NCI-H2227 treated with DMSO at 0.1 percent for 48 hours (cell line): ENCODE data around the gene CHCHD6.
A peak's percentile ranks its signal among the peaks of the same experiment; 100 is the strongest.

Experiments used
- DNase-seq: peaks from one replicate; lab custom pipeline; 2025; lab: John Stamatoyannopoulos, UW

CHCHD6 gene

DNA sequence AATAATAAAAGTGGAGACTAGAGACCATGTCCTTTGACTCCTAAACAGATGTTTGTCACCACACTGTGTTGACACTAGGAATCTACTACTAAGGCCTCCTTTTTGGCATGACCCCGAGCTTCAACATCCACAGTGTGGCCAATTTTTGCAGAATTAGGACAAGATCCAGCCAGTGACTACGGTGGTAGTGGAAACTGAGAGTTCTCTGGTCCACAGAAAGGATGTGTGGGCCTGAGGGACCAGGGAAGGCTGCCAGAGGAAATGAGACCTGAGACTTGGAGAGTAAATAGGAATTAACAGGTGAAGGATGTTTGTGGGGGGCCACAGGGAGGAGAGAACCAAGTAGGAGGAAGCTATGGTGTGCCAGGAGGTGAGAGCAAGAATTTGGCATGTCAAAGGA, 122.7 kb downstream of the CHCHD6 start:
- no peak for DNase-seq

DNA sequence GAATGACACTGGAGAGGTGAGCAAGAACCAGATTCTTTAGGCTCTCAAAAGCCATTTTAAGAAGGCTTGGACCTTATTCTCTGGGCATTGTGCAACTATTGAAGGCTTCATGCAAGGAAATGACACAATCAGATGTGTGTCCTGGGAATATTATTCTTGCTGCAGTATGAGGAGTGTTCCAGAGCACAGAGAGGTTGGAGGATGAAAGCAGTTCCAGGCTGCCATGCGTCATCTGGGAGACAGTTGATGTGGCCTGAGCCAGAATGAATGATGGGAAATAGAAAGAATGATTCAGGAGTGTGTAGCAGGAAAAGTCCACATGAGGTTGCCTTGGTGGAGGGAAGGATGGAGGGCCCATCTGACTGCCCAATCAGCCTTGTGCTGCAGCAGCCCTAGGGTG, 123.1 kb downstream of the CHCHD6 start:
- DNase-seq = no peak

GRCh38 chr3:126828306-126828705, 124.3 kb downstream of the CHCHD6 start:
- no peak for DNase-seq

DNA sequence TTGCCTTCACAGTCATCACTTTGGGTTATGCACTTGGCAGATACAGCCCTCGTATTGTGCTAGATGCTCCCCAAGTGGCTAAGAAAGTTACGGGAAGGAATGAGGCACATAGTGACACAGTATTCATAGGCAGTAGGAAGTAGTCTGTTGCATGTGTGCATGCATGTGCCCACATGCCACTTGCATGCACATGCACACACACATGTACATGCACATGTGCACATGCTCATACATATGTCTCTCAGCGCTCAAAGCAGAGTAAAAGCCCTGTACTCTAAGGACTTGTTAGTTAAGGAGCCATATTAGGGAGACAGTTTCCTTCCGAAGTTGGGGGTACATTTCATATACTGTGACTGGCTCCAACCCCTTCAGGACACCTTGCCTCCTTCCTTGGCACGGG, 128.9 kb downstream of the CHCHD6 start:
- no peak for DNase-seq

DNA sequence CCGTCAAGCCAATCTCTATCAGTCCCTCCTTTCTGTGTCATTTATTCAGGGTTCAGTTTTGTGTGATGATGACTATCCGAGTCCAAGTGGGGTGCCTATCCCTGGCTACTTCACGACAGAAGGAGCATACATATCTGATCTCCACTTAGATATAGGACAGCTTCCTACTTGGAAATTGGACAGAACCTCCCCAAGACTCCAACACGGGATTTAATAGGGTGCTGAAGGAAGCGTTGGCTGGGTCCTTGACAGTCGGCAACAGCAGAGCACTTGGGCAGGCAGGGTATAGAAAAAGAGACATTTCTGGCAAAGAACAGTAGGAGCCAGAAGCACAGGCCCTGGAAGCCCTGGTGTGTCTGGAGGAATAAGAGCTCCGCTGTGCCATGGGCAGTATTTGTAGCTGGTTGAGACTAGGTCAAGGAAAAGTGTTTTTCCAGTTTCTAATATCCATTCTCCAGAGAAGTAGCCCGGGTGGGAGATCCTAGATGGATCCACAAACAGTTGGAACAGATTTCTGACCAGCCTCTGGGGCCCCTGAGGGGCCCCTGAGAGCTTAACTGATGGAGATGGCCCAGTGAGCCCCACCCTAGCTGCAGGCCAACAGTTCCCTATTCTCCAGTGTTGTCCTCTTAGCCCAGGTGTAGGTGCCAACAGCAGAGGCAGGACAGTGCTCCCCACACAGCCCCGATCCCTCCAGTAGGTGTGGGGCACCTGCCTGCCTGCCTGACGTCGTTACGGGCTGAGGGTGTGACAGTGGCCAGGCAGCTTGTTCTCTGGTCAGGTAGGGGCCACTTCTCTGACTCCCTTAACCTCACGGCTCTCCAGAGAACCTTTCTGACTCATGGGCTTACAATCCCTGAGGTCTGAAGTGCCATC, 130.8 kb downstream of the CHCHD6 start:
- DNase-seq = no peak

DNA sequence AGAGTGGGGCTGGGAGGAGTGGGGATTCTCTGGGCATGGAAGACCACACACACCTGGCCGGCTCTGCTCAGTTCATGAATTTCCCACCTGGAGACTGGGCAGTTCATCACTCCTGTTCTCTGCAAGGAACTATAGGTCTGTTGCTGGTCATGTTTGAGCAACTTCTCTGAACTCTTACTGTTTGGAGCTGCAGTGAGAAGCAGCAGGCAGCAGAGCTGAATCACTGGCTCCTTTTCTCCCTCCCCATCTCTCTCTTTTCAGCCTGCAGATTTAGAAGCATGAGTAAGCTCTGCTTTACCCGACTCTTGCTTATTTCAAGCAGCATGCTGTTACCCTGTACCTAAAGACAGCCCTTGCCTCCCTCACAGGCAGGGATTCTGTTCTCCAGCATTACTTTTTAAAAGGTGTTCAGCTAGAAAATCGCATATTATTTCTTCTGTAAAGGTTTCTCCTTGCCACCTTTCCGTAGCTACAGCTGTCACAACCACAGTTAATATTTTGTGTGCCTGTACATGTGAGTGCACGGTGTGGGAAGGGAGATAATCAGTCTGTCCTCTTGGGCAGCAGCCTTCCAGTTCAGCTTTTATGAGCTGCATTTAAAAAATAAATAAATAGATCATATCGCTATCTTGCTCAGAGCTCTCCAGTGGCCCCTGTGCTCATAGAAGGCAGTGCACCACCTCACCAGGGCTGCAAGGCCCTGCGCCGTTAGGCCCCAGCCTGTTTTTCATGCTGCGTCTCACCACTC, 131.6 kb downstream of the CHCHD6 start:
- DNase-seq = no peak

DNA sequence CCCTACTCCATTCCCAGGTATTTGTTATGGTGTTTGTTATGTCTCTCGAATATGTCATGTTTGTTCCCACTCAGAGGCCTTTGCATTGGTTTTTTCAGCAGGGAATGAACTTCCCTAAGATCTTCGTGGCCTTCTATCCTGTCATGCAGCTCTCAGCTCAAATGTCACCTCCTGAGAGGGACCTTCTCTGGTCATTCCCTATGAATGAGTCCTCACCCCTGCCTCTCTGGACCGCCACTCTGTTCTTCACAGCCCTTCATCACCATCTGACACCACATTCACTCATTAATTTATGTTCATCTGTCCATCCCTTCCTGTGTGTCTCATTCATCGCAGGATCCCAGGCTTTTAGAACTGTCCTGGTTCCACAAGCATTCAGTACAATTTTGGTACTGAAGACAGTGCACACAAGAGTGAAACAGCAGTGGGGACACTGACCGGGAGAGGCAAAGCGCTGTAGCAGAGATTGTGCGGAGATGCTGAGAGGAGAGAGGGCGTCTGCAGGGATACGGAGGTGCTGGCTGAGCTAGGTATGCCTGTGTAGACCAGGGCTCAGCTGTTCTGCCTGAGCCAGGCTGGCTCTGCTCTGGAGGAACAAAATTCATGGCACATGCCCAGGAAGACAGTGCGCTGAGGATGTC, 132.3 kb downstream of the CHCHD6 start:
- DNase-seq = no peak

GRCh38 chr3:126837773-126838172, 133.7 kb downstream of the CHCHD6 start:
- DNase-seq = no peak

- DNase-seq = peak; percentile 15
Observed at GRCh38 chr3:126845920-126846715, 142.1 kb downstream of the CHCHD6 start.

- DNase-seq = no peak
Observed at GRCh38 chr3:126847061-126847460, 143.0 kb downstream of the CHCHD6 start.

DNA sequence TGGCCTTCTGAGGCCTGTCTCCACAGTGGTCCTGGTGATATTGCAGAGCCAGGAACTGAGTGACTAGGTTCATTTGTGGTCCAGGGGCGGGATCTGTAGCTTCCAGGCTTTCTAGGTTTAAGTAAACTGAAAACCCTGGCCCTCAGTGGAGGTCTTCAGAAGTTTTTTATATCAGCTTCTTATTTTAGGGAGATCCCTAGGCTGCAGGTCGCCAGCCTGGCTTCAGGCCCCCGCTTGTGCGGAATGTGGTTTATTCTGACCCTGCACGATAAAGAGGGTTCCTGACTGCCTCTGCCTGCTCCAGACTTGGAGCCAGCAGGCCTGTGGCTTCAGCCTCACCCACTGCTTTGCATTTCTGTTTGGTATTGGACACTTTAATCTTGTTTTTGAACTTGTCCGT, 145.0 kb downstream of the CHCHD6 start:
- no peak for DNase-seq

DNA sequence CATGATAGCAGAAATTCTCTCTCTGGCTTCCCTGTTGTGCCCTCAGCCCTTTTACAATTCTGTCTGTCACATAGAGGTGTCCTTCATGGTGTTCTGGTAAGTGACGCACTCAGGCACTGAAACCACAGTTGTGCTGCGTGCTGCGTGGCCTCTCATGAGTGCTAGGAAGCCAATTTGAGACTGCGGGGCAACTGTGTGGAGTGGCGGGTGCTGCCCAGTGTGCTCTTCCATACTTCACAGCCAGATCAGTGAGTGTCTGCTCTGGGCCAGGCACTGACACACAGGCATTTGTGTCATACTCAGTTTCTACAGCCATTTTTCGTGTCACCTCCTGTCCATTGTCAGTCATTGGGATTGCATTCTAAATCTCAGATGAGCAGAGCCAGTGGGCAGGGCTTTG, 145.7 kb downstream of the CHCHD6 start:
- DNase-seq = no peak

- DNase-seq = no peak
Observed at GRCh38 chr3:126850370-126851085, 146.5 kb downstream of the CHCHD6 start.

- no peak for DNase-seq
Observed at GRCh38 chr3:126851382-126851781, 147.3 kb downstream of the CHCHD6 start.

DNA sequence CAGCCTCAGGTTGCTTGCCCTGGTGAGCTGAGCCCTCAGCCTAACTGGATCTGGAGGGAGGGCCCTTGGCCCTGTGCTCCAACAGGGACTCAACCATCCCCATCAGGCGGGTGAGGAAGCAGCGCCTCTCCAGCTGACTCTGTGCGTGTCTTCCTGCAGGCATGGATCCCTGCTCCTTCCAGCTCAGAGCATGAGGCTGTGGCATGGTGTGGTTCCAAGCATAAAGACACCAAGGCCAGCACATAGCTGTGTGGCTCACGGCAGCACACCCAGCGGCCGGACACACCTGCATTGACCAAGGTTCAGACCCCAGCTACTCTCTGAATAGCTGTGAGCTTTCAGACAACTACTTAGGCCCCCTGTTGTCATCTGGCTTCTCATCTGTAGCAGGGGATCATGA, 147.9 kb downstream of the CHCHD6 start:
- no peak for DNase-seq

DNA sequence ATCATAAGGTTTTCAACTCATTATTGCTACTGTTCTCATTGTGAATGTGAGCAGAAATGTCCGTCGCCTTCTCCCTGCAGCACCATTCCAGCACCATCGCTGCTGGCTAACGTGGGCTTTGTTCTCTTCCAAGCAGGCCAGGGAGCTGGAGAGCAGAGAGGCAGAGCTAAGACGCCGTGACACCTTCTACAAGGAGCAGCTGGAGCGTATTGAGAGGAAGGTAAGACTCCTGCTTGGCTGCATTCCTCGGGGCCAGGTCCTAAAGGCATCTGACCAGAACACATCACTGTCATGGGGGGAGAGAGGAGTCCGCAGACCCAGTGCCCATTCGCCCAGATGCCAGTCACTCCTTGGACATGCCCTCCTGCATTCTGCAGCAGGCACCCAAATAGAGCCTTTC, 148.5 kb downstream of the CHCHD6 start:
- no peak for DNase-seq

DNA sequence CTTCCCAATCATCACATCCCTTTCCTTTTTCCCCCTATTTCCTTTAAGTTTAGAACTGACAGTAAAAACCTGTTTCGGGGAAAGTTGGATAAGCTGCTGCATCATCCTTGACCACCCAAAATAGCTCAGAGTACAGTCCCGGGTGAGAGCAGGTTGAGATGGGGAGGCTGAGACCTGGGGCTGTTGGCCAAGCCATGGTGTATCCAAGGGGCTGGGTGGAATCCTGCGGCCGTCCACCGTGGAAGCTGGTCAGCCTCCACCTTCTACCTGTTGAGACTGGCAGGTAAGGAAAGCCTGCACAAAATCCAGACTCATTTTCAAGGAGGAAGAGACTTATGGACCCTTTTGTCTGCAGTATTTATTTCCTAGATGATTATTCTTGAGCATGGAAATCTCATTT, 150.6 kb downstream of the CHCHD6 start:
- DNase-seq = no peak

GRCh38 chr3:126855374-126855773, 151.3 kb downstream of the CHCHD6 start:
- no peak for DNase-seq

GRCh38 chr3:126857928-126858327, 153.9 kb downstream of the CHCHD6 start:
- no peak for DNase-seq

GRCh38 chr3:126858401-126858800, 154.4 kb downstream of the CHCHD6 start:
- DNase-seq = no peak

DNA sequence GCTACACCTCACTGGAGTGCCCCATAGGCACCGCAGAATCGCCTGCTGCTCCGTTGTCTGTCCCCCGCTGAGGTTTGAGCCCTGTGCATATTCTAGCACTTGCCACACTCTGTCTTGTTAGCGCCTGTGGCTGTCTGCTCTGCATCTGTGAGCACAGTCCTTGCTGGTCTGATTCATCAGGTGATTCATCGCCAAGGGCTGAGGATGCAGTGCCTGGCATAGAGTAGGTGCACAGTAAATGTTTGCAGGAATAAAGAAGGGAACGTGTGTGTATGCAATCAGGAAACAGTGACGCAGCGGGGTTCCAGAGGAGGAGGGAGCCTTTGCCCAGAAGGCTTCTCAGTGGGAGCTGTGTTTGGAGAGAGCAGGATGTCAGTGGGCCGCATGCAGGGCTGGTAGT, 154.8 kb downstream of the CHCHD6 start:
- no peak for DNase-seq
